Neuronal stem cell (in vitro differentiated cells): ENCODE data around the gene NT5DC2.

Experiments used
- DNase-seq: peaks from one replicate; pipeline ENCODE4 v3.0.0-alpha.2; 2013; ENCODE audit warnings: low spot score
- H2AFZ ChIP-seq: one replicate; pipeline ENCODE4 v1.6.1; 2013; ENCODE audit warnings: mild to moderate bottlenecking, low read length, inconsistent platforms
- H2AK5ac ChIP-seq: 2 replicates; pipeline ENCODE4 v1.6.1; 2013; ENCODE audit warnings: low read depth, mild to moderate bottlenecking, inconsistent platforms, low read length, moderate library complexity, mixed read lengths
- H2BK120ac ChIP-seq: 2 replicates; pipeline ENCODE4 v1.6.1; 2013; ENCODE audit warnings: low read depth, mild to moderate bottlenecking, inconsistent platforms, low read length, moderate library complexity, mixed read lengths
- H2BK12ac ChIP-seq: one replicate; pipeline ENCODE4 v1.6.1; 2013; ENCODE audit warnings: low read length, inconsistent platforms
- H2BK15ac ChIP-seq: 2 replicates; pipeline ENCODE4 v1.6.1; 2013; ENCODE audit warnings: mild to moderate bottlenecking, low read length, inconsistent platforms, mixed read lengths
- H2BK5ac ChIP-seq: one replicate; pipeline ENCODE4 v1.6.1; 2013; ENCODE audit warnings: inconsistent platforms, mild to moderate bottlenecking, low read length, moderate library complexity
- H3K14ac ChIP-seq: one replicate; pipeline ENCODE4 v1.6.1; 2013; ENCODE audit warnings: low read length, inconsistent platforms
- H3K18ac ChIP-seq: 2 replicates; pipeline ENCODE4 v1.6.1; 2013; ENCODE audit warnings: low read length, inconsistent platforms
- H3K23ac ChIP-seq: 2 replicates; pipeline ENCODE4 v1.6.1; 2013; ENCODE audit warnings: low read depth, mild to moderate bottlenecking, mixed read lengths, low read length, inconsistent platforms; ENCODE audit not compliant: poor library complexity
- H3K27ac ChIP-seq: replicated peaks from 3 replicates; pipeline ENCODE4 v1.5.1; 2013; ENCODE audit warnings: low read length, inconsistent platforms
- H3K27me3 ChIP-seq, 3 experiments: 2 replicates each; pipeline ENCODE4 v1.6.1; 2013; ENCODE audit warnings: low read length in 3 of 3, mild to moderate bottlenecking in 2 of 3, inconsistent platforms in 1 of 3, low read depth in 1 of 3, mixed read lengths in 1 of 3, moderate library complexity in 1 of 3; ENCODE audit not compliant: control insufficient read depth in 3 of 3, insufficient read depth in 3 of 3
- H3K36me3 ChIP-seq, 2 donors: replicated peaks in 1 of 2; 2 replicates each; pipeline ENCODE4 v1.6.1; 2013; ENCODE audit warnings: low read length in 2 of 2; ENCODE audit not compliant: control insufficient read depth in 2 of 2, insufficient read depth in 2 of 2
- H3K4ac ChIP-seq: 2 replicates; pipeline ENCODE4 v1.6.1; 2013; ENCODE audit warnings: inconsistent platforms, mild to moderate bottlenecking, low read length, moderate library complexity
- H3K4me1 ChIP-seq, 2 donors: 1 replicate in 1 of 2; 2 replicates in 1 of 2; pipeline ENCODE4 v1.6.1; 2013; ENCODE audit warnings: low read length in 2 of 2, low read depth in 1 of 2; ENCODE audit not compliant: control insufficient read depth in 2 of 2, insufficient read depth in 1 of 2
- H3K4me2 ChIP-seq: one replicate; pipeline ENCODE4 v1.6.1; 2013; ENCODE audit warnings: mild to moderate bottlenecking, low read length, inconsistent platforms; ENCODE audit not compliant: insufficient read depth, poor library complexity, severe bottlenecking
- H3K4me3 ChIP-seq, 2 donors: 2 replicates each; pipeline ENCODE4 v1.5.1; 2013; ENCODE audit warnings: low read length in 2 of 2, mild to moderate bottlenecking in 2 of 2, inconsistent platforms in 1 of 2, moderate library complexity in 1 of 2
- H3K79me1 ChIP-seq: one replicate; pipeline ENCODE4 v1.6.1; 2013; ENCODE audit warnings: low read depth, mild to moderate bottlenecking, inconsistent platforms, low read length, moderate library complexity
- H3K9ac ChIP-seq: one replicate; pipeline ENCODE4 v1.6.1; 2013; ENCODE audit warnings: mild to moderate bottlenecking, low read depth, low read length, inconsistent platforms; ENCODE audit not compliant: poor library complexity
- H3K9me3 ChIP-seq, 2 donors: replicated peaks in 1 of 2; 2 replicates each; pipeline versions ENCODE3 to v1.6.1; 2013; ENCODE audit warnings: low read length in 2 of 2, mild to moderate bottlenecking in 2 of 2, inconsistent platforms in 1 of 2, low read depth in 1 of 2, mixed read lengths in 1 of 2, moderate library complexity in 1 of 2; ENCODE audit not compliant: control insufficient read depth in 2 of 2, insufficient read depth in 1 of 2
- H4K8ac ChIP-seq: one replicate; pipeline ENCODE4 v1.6.1; 2013; ENCODE audit warnings: low read depth, mild to moderate bottlenecking, inconsistent platforms, low read length, moderate library complexity
- H4K91ac ChIP-seq: one replicate; pipeline ENCODE4 v1.6.1; 2013; ENCODE audit warnings: low read length, low read depth, mild to moderate bottlenecking, inconsistent platforms; ENCODE audit not compliant: poor library complexity
- WGBS, 2 donors: extraction: QIAGEN DNeasy Blood & Tissue Kit; methylation state at CpG; one replicate each; pipeline ENCODE4 v1.1.7; 2013; ENCODE audit warnings: missing lambda C conversion rate in 2 of 2, mixed read lengths in 1 of 2; ENCODE audit not compliant: insufficient read length in 2 of 2, insufficient replicate concordance in 1 of 2; ENCODE audit errors: extremely low coverage in 2 of 2; 5-methylcytosine and 5-hydroxymethylcytosine counted together

The NT5DC2 gene

DNA sequence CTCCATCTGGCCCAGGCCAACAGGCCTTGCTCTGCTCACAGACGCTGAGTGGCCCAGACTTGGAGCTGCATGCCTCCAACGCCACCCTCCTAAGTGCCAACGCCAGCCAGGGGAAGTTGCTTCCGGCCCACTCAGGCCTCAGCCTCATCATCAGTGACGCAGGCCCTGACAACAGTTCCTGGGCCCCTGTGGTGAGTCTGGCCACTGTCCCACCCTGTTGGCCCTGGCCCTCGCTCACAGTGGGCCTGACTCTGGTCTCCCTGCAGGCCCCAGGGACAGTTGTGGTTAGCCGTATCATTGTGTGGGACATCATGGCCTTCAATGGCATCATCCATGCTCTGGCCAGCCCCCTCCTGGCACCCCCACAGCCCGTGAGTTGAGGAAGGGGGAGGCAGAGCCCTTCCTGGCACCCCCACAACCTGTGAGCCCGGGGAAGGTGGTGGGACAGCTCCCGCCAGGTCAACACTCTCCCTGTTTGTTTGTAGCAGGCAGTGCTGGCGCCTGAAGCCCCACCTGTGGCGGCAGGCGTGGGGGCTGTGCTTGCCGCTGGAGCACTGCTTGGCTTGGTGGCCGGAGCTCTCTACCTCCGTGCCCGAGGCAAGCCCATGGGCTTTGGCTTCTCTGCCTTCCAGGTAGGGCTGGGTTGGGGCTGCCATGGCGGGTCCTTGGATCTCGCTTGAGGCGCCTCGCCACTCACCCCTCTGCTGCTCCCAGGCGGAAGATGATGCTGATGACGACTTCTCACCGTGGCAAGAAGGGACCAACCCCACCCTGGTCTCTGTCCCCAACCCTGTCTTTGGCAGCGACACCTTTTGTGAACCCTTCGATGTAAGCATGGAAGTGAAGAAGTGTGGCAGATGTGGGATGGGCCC is 10.0 kb downstream of the NT5DC2 start:
- H3K27me3 ChIP-seq = no peaks in the 10 kb centered on the region
- H2AK5ac ChIP-seq = no peak overlapping the region
- H4K91ac ChIP-seq = no peak overlapping the region
- H2BK15ac ChIP-seq = no peak overlapping the region
- no peak overlapping the region for H2BK5ac ChIP-seq
- H3K4me3 ChIP-seq = no peak overlapping the region
- H2AFZ ChIP-seq = no peak overlapping the region
- H3K14ac ChIP-seq = no peak overlapping the region
- no peak overlapping the region for H2BK12ac ChIP-seq
- WGBS, 2 donors = no CpG with 5 or more reads among the region's 26 CpGs
- no peak overlapping the region for H3K27ac ChIP-seq
- peak overlapping the region; percentile 64 for H3K18ac ChIP-seq
- H3K23ac ChIP-seq = no peak overlapping the region
- H3K4me2 ChIP-seq = no peak overlapping the region
- no peak overlapping the region for H3K4ac ChIP-seq
- peaks cover 11 to 24% of the 10 kb centered on the region in 2 donors for H3K4me1 ChIP-seq
- no peak for DNase-seq
- no peak overlapping the region for H4K8ac ChIP-seq
- no peak overlapping the region for H3K9ac ChIP-seq
- H3K79me1 ChIP-seq = peaks cover 2% of the 10 kb centered on the region
- H2BK120ac ChIP-seq = no peak overlapping the region
- H3K9me3 ChIP-seq = no peaks in the 10 kb centered on the region
- peaks cover 44 to 47% of the 10 kb centered on the region in 2 donors for H3K36me3 ChIP-seq

DNA sequence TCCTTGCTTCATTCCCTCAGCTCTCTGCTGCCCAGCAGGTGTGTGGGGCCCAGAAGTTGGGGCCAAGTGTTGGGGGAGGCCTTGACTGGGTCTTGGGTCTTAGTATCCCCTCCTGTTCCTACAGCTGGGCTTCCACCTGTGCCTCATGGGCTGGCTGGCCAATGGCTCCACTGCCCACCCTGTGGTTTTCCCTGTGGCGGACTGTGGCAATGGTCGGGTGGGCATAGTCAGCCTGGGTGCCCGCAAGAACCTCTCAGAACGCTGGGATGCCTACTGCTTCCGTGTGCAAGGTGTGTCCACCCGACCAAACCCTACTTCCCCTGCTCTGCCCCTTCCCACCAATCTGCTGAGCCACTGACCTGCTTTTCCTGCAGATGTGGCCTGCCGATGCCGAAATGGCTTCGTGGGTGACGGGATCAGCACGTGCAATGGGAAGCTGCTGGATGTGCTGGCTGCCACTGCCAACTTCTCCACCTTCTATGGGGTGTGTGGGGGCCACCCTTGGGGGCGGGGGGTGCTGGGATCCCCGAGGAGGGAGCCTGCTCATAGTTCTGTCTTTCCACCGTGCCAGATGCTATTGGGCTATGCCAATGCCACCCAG is 10.9 kb downstream of the NT5DC2 start:
- Histone ChIP-seq H3K36me3 (peaks cover 36 to 38% of the 10 kb centered on the region in 2 donors), H3K27ac (no peak overlapping the region), H3K4ac (no peak overlapping the region), H3K4me2 (no peak overlapping the region), H2AFZ (no peak overlapping the region), H2BK12ac (no peak overlapping the region), H2BK5ac (no peak overlapping the region), H2BK120ac (no peak overlapping the region), H3K23ac (peak overlapping the region; percentile 73), H2BK15ac (no peak overlapping the region), H3K9ac (peak overlapping the region; percentile 44), H4K91ac (no peak overlapping the region), H3K14ac (no peak overlapping the region), H3K27me3 (peaks cover under 1 to 7% (median 2%) of the 10 kb centered on the region in 3 experiments), H3K4me3 (no peak overlapping the region), H3K79me1 (peaks cover 2% of the 10 kb centered on the region), H2AK5ac (no peak overlapping the region), H3K18ac (no peak overlapping the region), H3K4me1 (peaks cover 15 to 24% of the 10 kb centered on the region in 2 donors), H4K8ac (no peak overlapping the region), H3K9me3 (no peaks in the 10 kb centered on the region)
- DNase-seq = no peak
- no CpG with 5 or more reads among the region's 14 CpGs for WGBS, 2 donors

DNA sequence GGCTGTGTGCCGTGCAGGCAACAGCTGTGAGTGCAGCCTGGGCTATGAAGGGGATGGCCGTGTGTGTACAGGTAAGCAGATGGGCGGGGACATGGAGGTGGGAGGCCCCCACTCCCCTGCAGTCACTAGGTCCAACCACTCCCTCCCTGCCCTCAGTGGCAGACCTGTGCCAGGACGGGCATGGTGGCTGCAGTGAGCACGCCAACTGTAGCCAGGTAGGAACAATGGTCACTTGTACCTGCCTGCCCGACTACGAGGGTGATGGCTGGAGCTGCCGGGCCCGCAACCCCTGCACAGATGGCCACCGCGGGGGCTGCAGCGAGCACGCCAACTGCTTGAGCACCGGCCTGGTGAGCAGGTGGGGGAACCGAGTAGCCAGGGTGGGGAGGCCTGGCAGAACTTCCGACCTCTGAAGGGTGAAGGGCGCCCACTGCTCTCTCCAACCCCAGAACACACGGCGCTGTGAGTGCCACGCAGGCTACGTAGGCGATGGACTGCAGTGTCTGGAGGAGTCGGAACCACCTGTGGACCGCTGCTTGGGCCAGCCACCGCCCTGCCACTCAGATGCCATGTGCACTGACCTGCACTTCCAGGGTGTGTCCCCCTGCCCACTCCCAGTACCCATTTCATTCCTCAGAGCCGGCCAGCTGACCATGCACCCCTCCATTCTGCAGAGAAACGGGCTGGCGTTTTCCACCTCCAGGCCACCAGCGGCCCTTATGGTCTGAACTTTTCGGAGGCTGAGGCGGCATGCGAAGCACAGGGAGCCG is 11.6 kb downstream of the NT5DC2 start:
- no peak for DNase-seq
- Histone ChIP-seq H4K8ac (peak overlapping the region; percentile 65), H3K14ac (no peak overlapping the region), H2AK5ac (peak overlapping the region; percentile 52), H3K27me3 (peaks cover 2 to 9% (median 5%) of the 10 kb centered on the region in 3 experiments), H2BK12ac (no peak overlapping the region), H3K4me2 (no peak overlapping the region), H4K91ac (no peak overlapping the region), H3K79me1 (peaks cover 2% of the 10 kb centered on the region), H3K9ac (peak overlapping the region; percentile 44), H2BK5ac (no peak overlapping the region), H3K27ac (no peak overlapping the region), H3K4ac (no peak overlapping the region), H3K23ac (peak overlapping the region; percentile 73), H3K18ac (no peak overlapping the region), H3K4me3 (peak overlapping the region in 1 of 2 donors; percentile 28), H2BK15ac (peak overlapping the region; percentile 17), H2AFZ (no peak overlapping the region), H3K4me1 (peaks cover 10 to 19% of the 10 kb centered on the region in 2 donors), H3K9me3 (no peaks in the 10 kb centered on the region), H2BK120ac (no peak overlapping the region), H3K36me3 (peaks cover 30 to 31% of the 10 kb centered on the region in 2 donors)
- WGBS, 2 donors = no CpG with 5 or more reads among the region's 33 CpGs
